Measurements from ENCODE around the gene TNNT2.
A peak's percentile ranks its signal among the peaks of the same experiment; 100 is the strongest.

Gene TNNT2

DNA sequence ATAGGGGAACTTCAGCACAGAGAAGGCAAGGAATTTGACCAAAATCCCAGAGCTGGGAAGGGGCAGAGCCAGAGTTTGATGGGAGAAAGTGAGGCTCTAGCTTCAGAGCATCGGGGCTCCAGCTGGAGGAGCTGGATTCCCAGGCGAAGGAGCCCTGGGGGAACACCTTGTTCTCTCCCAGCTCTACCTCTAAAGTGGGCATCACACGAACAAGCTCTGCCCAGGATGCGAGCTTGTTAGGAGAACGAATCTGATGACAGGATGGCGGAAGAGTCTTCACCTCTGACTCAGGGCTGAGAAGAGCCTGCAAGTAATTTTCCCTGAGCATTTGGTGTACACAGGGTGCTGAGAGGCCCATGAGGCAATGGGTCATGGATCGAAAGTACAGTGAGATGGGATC is 22.0 kb downstream of the TNNT2 start:
- FAIRE-seq (no peak), DNase-seq (ENCODE audit: insufficient read length, low spot score) (no peak)
- no peak for TF ChIP-seq POU2F2 (IDR thresholded peaks at IDR 0.05; ENCODE audit: low read depth, low read length)
- no peak for TF ChIP-seq POLR2AphosphoS5 (IDR thresholded peaks at IDR 0.05; ENCODE audit: low read depth, low read length)
- no peak for TF ChIP-seq TAF1 (IDR thresholded peaks at IDR 0.05; ENCODE audit: low read depth, low read length)
- no peak for TF ChIP-seq POLR2A (IDR thresholded peaks at IDR 0.05; ENCODE audit: low read depth, low read length)
- no peak for TF ChIP-seq PAX5 (IDR thresholded peaks at IDR 0.05; ENCODE audit: insufficient read depth, low read length, severe bottlenecking)
- no peak for TF ChIP-seq SPI1 (IDR thresholded peaks at IDR 0.05; ENCODE audit: low read depth, low read length)

DNA sequence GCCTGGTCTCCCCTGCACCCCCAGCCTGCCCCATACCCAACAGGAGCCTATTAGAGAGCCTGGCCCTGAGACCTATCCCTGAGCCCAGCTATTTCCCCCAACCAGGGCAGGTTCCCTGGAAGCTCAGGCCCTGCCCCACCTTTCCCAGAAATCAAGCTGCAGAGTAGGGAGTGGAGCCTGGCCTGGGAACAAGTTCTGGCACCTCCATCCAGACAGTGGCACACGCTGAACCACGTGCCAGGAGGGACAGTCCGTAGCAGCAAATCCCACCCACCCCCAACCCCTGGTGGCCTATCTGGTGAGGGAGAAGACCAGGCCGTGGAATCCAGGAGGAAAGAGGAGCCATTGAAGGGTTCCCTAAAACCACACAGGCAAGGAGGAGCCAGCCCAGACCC is 22.6 kb downstream of the TNNT2 start:
- no peak for FAIRE-seq
- no peak for DNase-seq (ENCODE audit: insufficient read length, low spot score)
- TF ChIP-seq POLR2A (IDR thresholded peaks at IDR 0.05; ENCODE audit: low read depth, low read length) (no peak), SPI1 (IDR thresholded peaks at IDR 0.05; ENCODE audit: low read depth, low read length) (no peak), POU2F2 (IDR thresholded peaks at IDR 0.05; ENCODE audit: low read depth, low read length) (no peak), PAX5 (IDR thresholded peaks at IDR 0.05; ENCODE audit: insufficient read depth, low read length, severe bottlenecking) (no peak), TAF1 (IDR thresholded peaks at IDR 0.05; ENCODE audit: low read depth, low read length) (no peak), POLR2AphosphoS5 (IDR thresholded peaks at IDR 0.05; ENCODE audit: low read depth, low read length) (no peak)

DNA sequence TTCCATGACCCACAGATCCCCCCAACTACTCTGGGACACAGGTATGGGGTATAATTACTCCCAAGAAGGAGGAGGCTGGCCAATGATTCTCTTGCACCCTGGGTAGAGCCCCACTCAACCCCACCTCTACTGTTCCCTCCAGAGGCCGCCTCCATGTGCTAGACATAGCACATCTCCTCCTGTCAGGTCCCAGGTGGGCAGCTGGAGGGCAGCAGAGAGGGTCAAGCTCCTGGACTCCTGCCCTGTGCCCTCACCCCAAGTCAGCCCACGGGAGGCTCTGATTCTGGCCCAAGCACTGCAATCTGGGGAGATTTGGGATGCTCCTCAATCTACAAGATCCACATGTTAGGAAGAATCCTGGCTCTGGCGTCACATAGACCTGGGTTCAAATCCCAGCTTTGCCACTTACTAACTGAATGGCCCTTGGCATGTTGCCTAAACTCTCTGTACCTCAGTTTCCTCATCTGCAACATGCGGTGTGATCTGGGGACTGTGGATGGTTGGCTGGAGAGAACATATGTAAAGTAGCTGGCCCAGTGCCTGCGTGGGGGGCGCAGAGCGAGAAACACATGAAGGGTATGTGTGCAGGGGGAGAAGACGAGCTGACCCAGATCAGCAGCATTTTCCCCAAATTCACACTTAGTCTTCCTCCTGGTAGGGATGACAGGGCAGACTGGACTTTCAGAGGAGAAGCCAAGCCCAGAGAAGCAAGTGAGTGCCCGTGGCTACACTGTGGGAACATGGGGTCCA is 23.2 kb downstream of the TNNT2 start:
- FAIRE-seq (no peak), DNase-seq (ENCODE audit: insufficient read length, low spot score) (no peak)

DNA sequence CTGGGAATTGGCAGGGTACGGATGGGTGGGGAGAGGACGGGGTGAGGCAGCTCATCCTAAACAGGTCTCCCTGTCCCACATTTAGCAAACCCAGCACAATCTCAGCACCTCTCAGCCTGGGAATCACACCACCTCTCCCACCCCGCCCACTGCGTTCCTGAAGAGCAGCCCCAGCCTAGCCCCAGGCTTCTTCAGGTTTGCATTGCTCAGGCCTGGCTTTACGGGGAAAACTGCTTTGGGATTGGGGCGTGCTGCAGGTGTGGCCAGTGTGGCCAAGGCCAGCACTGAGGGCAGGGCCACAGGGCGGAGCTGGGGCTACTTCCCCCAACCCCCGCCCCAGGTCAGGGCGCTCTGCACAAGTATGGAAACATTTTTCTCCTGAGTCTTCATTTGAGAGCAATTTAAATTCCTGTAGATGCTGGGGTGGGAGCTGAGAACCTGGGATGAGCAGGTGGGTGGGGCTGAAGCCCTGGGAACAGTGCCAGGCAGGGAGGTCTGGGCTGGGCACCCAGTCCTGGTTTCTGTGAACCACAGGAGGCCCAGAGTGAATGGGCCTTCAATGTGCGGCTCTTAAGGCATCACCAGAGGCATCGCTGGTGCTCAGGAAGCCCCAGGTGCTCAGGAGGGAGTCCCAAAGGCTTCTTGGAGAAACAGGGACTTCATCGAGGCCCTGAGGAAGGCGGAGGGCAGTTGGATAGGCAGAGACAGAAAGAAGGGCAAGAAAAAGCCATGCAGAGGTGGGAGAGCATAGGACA is 24.1 kb downstream of the TNNT2 start:
- FAIRE-seq: no peak
- DNase-seq (ENCODE audit: insufficient read length, low spot score): no peak
- no peak for TF ChIP-seq POLR2AphosphoS5 (IDR thresholded peaks at IDR 0.05; ENCODE audit: low read depth, low read length)

More for the DNA sequence above, 23.2 kb downstream of the TNNT2 start:
- TF ChIP-seq POLR2A (IDR thresholded peaks at IDR 0.05; ENCODE audit: low read depth, low read length) (no peak), PAX5 (IDR thresholded peaks at IDR 0.05; ENCODE audit: insufficient read depth, low read length, severe bottlenecking) (no peak), POLR2AphosphoS5 (IDR thresholded peaks at IDR 0.05; ENCODE audit: low read depth, low read length) (no peak), POU2F2 (IDR thresholded peaks at IDR 0.05; ENCODE audit: low read depth, low read length) (no peak), SPI1 (IDR thresholded peaks at IDR 0.05; ENCODE audit: low read depth, low read length) (no peak), TAF1 (IDR thresholded peaks at IDR 0.05; ENCODE audit: low read depth, low read length) (no peak)

DNA sequence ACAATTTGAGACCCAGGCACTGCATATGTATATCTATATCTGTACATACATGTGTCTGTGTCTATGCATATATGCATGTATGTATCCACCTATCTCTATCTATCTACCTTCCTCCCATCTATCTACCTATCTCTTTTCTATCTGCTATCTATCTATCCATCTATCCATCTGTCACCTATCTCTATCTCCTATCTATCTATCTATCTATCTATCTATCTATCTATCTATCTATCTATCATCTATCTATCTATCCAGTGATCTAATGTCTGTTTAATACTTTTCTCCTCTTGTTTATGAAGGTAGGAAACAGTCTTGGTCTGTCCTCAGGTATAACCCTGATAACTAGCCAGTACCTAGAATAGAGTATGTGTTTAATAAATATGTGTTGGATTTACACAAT is 25.9 kb downstream of the TNNT2 start:
- no peak for TF ChIP-seq PAX5 (IDR thresholded peaks at IDR 0.05; ENCODE audit: insufficient read depth, low read length, severe bottlenecking)
- no peak for TF ChIP-seq SPI1 (IDR thresholded peaks at IDR 0.05; ENCODE audit: low read depth, low read length)
- no peak for TF ChIP-seq TAF1 (IDR thresholded peaks at IDR 0.05; ENCODE audit: low read depth, low read length)
- no peak for TF ChIP-seq POLR2AphosphoS5 (IDR thresholded peaks at IDR 0.05; ENCODE audit: low read depth, low read length)
- TF ChIP-seq POLR2A (IDR thresholded peaks at IDR 0.05; ENCODE audit: low read depth, low read length): no peak
- no peak for TF ChIP-seq POU2F2 (IDR thresholded peaks at IDR 0.05; ENCODE audit: low read depth, low read length)
- DNase-seq (ENCODE audit: insufficient read length, low spot score) (no peak), FAIRE-seq (no peak)

DNA sequence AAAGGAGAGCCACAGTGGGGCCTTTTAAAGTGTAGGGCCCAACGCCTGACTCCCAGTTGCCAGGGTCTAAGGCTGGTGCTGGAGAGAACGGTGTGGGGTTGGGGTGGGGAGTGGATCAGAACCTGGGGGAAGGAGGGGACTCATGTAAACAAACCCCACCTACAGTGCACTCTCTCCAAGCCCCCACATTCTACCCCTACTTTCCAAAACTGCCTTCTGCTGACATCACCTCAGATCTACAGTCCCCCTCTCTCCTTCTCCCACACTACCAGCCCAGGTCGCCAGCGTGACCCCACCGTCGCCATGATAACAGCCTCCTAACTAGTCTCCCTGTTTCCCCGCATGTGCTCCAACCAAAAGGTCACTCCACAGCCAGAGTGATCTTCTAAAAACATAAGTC is 26.6 kb downstream of the TNNT2 start:
- no peak for FAIRE-seq
- DNase-seq (ENCODE audit: insufficient read length, low spot score): no peak
- no peak for TF ChIP-seq POU2F2 (IDR thresholded peaks at IDR 0.05; ENCODE audit: low read depth, low read length)
- TF ChIP-seq TAF1 (IDR thresholded peaks at IDR 0.05; ENCODE audit: low read depth, low read length): no peak
- TF ChIP-seq PAX5 (IDR thresholded peaks at IDR 0.05; ENCODE audit: insufficient read depth, low read length, severe bottlenecking): no peak
- no peak for TF ChIP-seq POLR2A (IDR thresholded peaks at IDR 0.05; ENCODE audit: low read depth, low read length)
- TF ChIP-seq POLR2AphosphoS5 (IDR thresholded peaks at IDR 0.05; ENCODE audit: low read depth, low read length): no peak
- TF ChIP-seq SPI1 (IDR thresholded peaks at IDR 0.05; ENCODE audit: low read depth, low read length): no peak

DNA sequence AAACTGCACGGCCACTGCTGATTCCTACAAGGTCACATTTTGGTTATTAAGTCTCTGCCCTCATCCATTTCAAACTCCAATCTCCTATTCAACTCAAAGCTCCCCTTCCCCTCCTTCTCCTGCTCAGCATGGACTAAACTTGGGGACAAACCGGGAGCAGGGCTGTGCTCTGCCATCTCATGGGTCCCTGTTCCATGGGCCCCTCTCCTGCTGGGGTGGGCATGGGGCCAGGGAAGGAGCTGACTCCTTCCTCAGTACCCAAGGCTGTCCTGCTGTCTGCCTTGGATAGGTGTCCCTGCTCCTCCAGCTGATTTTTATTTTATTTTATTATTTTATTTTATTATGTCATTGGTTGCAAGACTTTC is 27.1 kb downstream of the TNNT2 start:
- DNase-seq (ENCODE audit: insufficient read length, low spot score): no peak
- no peak for TF ChIP-seq POLR2A (IDR thresholded peaks at IDR 0.05; ENCODE audit: low read depth, low read length)
- TF ChIP-seq TAF1 (IDR thresholded peaks at IDR 0.05; ENCODE audit: low read depth, low read length): no peak
- no peak for FAIRE-seq

DNA sequence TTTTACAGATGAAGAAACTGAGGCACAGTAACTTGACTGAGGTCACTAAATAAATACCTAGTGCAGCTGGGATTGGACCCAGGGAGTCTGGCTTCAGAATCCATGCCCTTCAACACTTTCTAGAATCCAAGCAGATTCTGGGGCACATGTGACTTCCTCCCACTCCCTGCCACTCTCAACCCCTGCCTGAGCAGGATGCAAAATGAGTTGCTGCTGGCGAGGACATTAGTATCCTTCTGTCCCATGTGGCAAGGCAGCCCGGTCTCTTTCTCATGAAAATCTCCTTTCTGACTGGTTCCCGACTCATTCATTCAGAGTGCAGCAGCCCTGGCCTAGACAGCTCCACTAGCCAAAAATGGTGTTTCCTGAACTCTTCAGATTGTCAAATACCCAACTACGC is 28.4 kb downstream of the TNNT2 start:
- FAIRE-seq: no peak
- no peak for DNase-seq (ENCODE audit: insufficient read length, low spot score)

DNA sequence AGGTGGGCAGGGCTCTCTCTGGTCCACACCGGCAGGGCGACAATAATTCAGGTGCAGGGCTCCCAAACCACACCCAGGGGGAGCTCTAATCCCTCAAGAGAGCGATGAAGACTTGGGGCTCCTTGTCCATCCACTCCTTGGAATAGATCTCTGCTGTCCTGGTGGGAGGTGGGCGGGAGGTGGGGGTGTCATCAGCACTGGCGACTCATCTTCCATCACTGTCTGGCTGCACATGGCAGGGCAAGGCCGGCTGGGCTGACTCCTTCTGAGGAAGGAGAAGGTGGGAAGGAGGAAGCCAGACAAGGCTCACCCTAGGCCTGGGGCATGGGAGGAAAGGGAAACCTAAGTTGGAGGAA is 29.3 kb downstream of the TNNT2 start:
- DNase-seq (ENCODE audit: insufficient read length, low spot score) (peak; percentile 52), FAIRE-seq (no peak)
- no peak for TF ChIP-seq POU2F2 (IDR thresholded peaks at IDR 0.05; ENCODE audit: low read depth, low read length)
- TF ChIP-seq POLR2AphosphoS5 (IDR thresholded peaks at IDR 0.05; ENCODE audit: low read depth, low read length): no peak
- no peak for TF ChIP-seq TAF1 (IDR thresholded peaks at IDR 0.05; ENCODE audit: low read depth, low read length)
- no peak for TF ChIP-seq PAX5 (IDR thresholded peaks at IDR 0.05; ENCODE audit: insufficient read depth, low read length, severe bottlenecking)
- no peak for TF ChIP-seq POLR2A (IDR thresholded peaks at IDR 0.05; ENCODE audit: low read depth, low read length)
- TF ChIP-seq SPI1 (IDR thresholded peaks at IDR 0.05; ENCODE audit: low read depth, low read length): no peak

More for the DNA sequence above, 28.4 kb downstream of the TNNT2 start:
- TF ChIP-seq TAF1 (IDR thresholded peaks at IDR 0.05; ENCODE audit: low read depth, low read length) (no peak), POU2F2 (IDR thresholded peaks at IDR 0.05; ENCODE audit: low read depth, low read length) (no peak), POLR2A (IDR thresholded peaks at IDR 0.05; ENCODE audit: low read depth, low read length) (no peak), PAX5 (IDR thresholded peaks at IDR 0.05; ENCODE audit: insufficient read depth, low read length, severe bottlenecking) (no peak), POLR2AphosphoS5 (IDR thresholded peaks at IDR 0.05; ENCODE audit: low read depth, low read length) (no peak), SPI1 (IDR thresholded peaks at IDR 0.05; ENCODE audit: low read depth, low read length) (no peak)
